Osteoblast (primary cell): ENCODE measurements around the gene UNC5A. TPM values are rescaled to one million over a fixed set of nuclear protein-coding genes. Genes with fewer than 3 reads are reported as not detected.

Source experiments
- DNase-seq: peaks from one replicate; pipeline ENCODE4 v3.0.0; 2011; ENCODE audit warnings: low spot score, mixed read lengths; ENCODE audit not compliant: insufficient read length; ENCODE audit errors: missing footprints
- H2AFZ ChIP-seq: 2 replicates; pipeline ENCODE4 v1.6.0; 2011; ENCODE audit warnings: mild to moderate bottlenecking, low read length
- H3K27ac ChIP-seq: 2 replicates; pipeline ENCODE4 v1.5.1; 2011; ENCODE audit warnings: mild to moderate bottlenecking, low read depth, low read length, moderate library complexity
- H3K27me3 ChIP-seq: 2 replicates; pipeline ENCODE4 v1.6.0; 2012; ENCODE audit warnings: mild to moderate bottlenecking, control low read depth, inconsistent platforms, low read length, moderate library complexity; ENCODE audit not compliant: insufficient read depth
- H3K36me3 ChIP-seq: 2 replicates; pipeline ENCODE4 v1.5.1; 2011; ENCODE audit warnings: mild to moderate bottlenecking, low read length, control low read depth, moderate library complexity; ENCODE audit not compliant: insufficient read depth
- H3K4me1 ChIP-seq: 2 replicates; pipeline ENCODE4 v1.5.1; 2011; ENCODE audit warnings: mild to moderate bottlenecking, low read length, control low read depth, moderate library complexity; ENCODE audit not compliant: insufficient read depth
- H3K4me2 ChIP-seq: 2 replicates; pipeline ENCODE4 v1.6.0; 2011; ENCODE audit warnings: mild to moderate bottlenecking, low read length; ENCODE audit not compliant: insufficient read depth
- H3K4me3 ChIP-seq: fragments of 200-600 bp; sonication (generic); 3 replicates; pipeline ENCODE4 v1.5.1; 2012; ENCODE audit warnings: mild to moderate bottlenecking, low read length, inconsistent platforms; ENCODE audit not compliant: insufficient read depth
- H3K79me2 ChIP-seq: 2 replicates; pipeline ENCODE4 v1.6.0; 2012; ENCODE audit warnings: mild to moderate bottlenecking, low read length, control low read depth, inconsistent platforms; ENCODE audit not compliant: insufficient read depth
- H3K9me3 ChIP-seq: 2 replicates; pipeline ENCODE4 v1.5.1; 2011; ENCODE audit warnings: low read depth, low read length, control low read depth
- H4K20me1 ChIP-seq: 2 replicates; pipeline ENCODE4 v1.6.0; 2012; ENCODE audit warnings: mild to moderate bottlenecking, low read length, control low read depth; ENCODE audit not compliant: insufficient read depth
- CTCF ChIP-seq: IDR thresholded peaks from 2 replicates; pipeline ENCODE4 v1.5.1; 2011; ENCODE audit warnings: mild to moderate bottlenecking, low read depth, low read length, moderate library complexity; ENCODE audit errors: extremely low read depth
- total RNA-seq: library from RNA; depleted of rRNA; stranded (reverse); fragments of >200 nt; gene quantifications from 2 replicates; pipeline ENCODE4 v1.2.3, GENCODE V29; 2012

Gene UNC5A
- total RNA-seq, 1 donor, result not detected

GRCh38 chr5:176798949-176799348 lies 11.4 kb upstream of the UNC5A start:
- no peaks in the 10 kb centered on the region for H3K36me3 ChIP-seq
- H3K4me2 ChIP-seq, result no peak overlapping the region
- H3K4me3 ChIP-seq, result no peak overlapping the region
- H3K27me3 ChIP-seq, result peaks cover 40% of the 10 kb centered on the region
- no peaks in the 10 kb centered on the region for H3K9me3 ChIP-seq
- no peak for DNase-seq
- no peak overlapping the region for H3K27ac ChIP-seq
- H4K20me1 ChIP-seq, result no peaks in the 10 kb centered on the region
- H3K79me2 ChIP-seq, result no peaks in the 10 kb centered on the region
- no peak overlapping the region for H2AFZ ChIP-seq
- TF ChIP-seq CTCF, result no peak
- no peaks in the 10 kb centered on the region for H3K4me1 ChIP-seq

GRCh38 chr5:176799488-176799887 lies 10.9 kb upstream of the UNC5A start:
- Histone ChIP-seq H3K79me2 (no peaks in the 10 kb centered on the region), H3K27me3 (peaks cover 35% of the 10 kb centered on the region), H3K36me3 (no peaks in the 10 kb centered on the region), H2AFZ (no peak overlapping the region), H3K27ac (no peak overlapping the region), H4K20me1 (no peaks in the 10 kb centered on the region), H3K9me3 (no peaks in the 10 kb centered on the region), H3K4me1 (no peaks in the 10 kb centered on the region), H3K4me2 (no peak overlapping the region), H3K4me3 (no peak overlapping the region)
- DNase-seq, result peak; percentile 85
- no peak for TF ChIP-seq CTCF

GRCh38 chr5:176800024-176800423 lies 10.3 kb upstream of the UNC5A start:
- DNase-seq, result no peak
- no peaks in the 10 kb centered on the region for H3K79me2 ChIP-seq
- H2AFZ ChIP-seq, result no peak overlapping the region
- no peak overlapping the region for H3K27ac ChIP-seq
- no peaks in the 10 kb centered on the region for H3K4me1 ChIP-seq
- H3K9me3 ChIP-seq, result no peaks in the 10 kb centered on the region
- peaks cover 30% of the 10 kb centered on the region for H3K27me3 ChIP-seq
- H3K4me3 ChIP-seq, result no peak overlapping the region
- TF ChIP-seq CTCF, result no peak
- no peak overlapping the region for H3K4me2 ChIP-seq
- no peaks in the 10 kb centered on the region for H4K20me1 ChIP-seq
- H3K36me3 ChIP-seq, result no peaks in the 10 kb centered on the region

GRCh38 chr5:176802116-176802784 lies 8.1 kb upstream of the UNC5A start:
- no peak for TF ChIP-seq CTCF
- peak; percentile 43 for DNase-seq
- H4K20me1 ChIP-seq, result no peaks in the 10 kb centered on the region
- H3K27ac ChIP-seq, result no peak overlapping the region
- H3K4me3 ChIP-seq, result no peak overlapping the region
- H3K27me3 ChIP-seq, result peaks cover 11% of the 10 kb centered on the region
- H3K4me2 ChIP-seq, result no peak overlapping the region
- no peaks in the 10 kb centered on the region for H3K4me1 ChIP-seq
- H2AFZ ChIP-seq, result no peak overlapping the region
- no peaks in the 10 kb centered on the region for H3K9me3 ChIP-seq
- H3K36me3 ChIP-seq, result no peaks in the 10 kb centered on the region
- no peaks in the 10 kb centered on the region for H3K79me2 ChIP-seq
